GM19328 (cell line): ENCODE measurements around the gene MT1F.

Experiments
- ATAC-seq: cut with Tn5 transposase; IDR thresholded peaks from one replicate; pipeline ENCODE4 v1.9.1; 2021; ENCODE audit warnings: mild to moderate bottlenecking, moderate library complexity; ENCODE audit not compliant: unreplicated experiment

MT1F gene

DNA sequence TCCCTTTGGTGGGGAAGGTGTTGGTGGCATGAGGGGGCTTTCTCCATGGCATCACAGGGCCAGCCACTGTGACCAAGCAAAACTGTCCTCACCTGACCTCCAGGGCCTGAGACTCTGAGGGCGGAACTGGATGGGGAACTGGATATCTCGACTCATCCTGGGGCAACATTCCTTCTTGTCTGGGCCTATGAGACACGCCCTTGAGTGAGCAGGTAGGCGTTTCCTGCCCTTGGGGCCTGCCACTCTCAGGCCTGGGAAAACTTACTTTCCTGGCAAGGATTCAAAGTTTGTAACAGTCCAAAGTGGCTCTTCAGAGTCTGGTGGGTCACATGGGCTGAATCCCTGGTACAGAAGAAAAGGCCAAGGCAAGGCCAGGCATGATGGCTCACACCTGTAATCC, 34.1 kb downstream of the MT1F start:
- no peak for ATAC-seq

DNA sequence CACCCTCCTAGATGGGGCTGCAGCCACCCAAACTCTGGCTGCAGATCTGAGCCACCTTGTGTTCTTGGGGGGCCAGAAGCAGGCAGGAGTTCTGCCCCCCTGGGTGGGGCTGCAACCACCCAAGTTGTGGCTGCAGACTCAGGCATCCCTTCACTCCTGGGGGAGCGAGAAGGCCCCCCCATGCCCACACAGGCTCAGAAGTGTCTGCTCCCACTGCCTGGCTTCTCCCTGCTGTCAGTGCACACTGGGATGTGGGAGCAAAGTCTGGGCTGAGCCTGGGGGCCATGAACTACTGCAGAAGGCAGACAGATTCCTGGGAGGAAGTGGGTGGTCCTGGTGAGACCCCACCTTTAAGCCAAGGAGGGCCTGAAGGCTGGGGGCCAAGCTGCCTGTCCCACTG, 37.5 kb downstream of the MT1F start:
- ATAC-seq = no peak

DNA sequence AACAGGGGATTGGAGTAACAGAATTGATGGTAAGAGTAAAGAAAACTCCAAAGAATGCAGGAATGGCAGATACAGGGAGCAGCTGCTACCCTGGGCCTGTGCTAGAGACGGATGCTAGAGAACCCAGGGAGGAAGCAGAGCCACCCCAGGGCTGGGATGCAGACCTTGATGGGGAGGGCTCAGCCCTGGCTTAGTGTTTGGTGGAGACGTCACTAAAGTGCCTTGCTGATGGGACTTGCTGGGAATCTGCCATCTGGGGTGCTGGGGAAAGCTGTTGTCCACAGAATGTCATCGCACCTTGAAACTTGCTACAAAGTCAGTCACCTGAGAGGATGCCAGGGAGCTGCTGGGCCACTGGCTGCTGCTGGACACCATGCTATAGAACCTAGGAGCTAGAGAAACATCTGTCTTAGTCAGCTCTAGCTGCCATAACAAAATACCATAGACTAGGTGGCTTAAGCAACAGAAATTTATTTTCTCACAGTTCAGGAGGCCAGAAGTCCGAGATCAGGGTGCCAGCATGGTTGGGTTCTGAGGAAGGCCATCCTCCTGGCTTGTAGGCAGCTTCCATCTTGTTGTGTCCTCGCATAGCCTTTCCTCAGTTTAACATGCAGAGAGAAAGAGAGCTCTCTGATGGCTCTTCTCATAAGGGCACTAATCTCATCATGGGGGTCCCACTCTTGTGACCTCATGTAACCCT, 39.8 kb downstream of the MT1F start:
- no peak for ATAC-seq

DNA sequence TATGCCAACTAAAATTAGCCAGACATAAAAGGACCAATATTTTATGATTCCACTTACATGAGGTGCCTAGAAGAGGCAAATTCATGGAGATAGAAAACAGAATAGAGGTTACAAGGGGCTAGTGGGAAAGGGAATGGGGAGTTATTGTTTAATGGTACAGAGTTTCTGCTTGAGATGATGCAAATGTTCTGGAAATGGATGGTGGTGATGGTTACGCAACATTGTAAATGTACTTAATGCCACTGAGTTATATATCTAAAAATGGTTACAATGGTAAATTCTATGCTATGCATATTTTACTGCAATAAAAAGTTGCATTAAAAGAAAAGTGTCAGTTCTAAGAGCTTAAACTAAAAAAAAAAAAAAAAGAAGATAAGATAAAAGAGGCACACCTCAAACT, 42.4 kb downstream of the MT1F start:
- ATAC-seq = no peak

DNA sequence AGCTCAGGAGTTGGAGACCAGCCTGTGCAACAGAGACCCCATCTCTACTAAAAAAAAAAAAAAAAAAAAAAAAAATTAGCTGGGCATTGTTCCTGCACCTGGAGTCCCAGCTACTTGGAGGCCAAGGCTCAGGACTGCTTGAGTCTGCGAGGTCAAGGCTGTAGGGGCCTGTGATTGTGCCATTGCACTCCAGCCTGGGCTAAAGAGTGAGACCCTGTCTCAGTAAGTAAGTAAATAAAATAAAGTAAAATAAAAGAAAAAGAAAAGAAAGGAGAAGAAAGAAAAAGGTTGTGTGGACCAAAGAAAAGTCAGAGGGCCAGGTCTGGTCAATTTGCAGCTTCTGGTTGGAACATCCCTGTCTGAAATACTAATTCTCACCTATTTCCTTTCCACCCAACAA, 42.9 kb downstream of the MT1F start:
- ATAC-seq = no peak

DNA sequence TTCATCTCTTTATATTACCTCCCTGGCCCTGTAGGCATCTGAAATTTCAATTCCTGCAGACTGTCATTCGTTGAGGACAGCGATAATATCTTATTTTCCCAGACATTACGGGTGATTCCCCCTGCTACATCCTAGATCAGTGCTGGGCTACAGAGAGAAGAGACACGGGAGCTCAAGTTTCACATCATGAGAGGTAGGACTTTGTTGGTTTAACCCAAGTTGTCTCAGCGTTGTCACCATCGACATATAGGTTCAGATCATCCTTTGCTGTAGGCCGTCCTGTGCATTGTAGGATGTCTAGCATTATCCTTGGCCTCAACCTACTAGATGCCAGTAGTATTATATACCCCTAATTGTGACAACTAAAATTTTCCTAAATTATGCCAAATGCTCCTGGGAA, 43.8 kb downstream of the MT1F start:
- no peak for ATAC-seq

DNA sequence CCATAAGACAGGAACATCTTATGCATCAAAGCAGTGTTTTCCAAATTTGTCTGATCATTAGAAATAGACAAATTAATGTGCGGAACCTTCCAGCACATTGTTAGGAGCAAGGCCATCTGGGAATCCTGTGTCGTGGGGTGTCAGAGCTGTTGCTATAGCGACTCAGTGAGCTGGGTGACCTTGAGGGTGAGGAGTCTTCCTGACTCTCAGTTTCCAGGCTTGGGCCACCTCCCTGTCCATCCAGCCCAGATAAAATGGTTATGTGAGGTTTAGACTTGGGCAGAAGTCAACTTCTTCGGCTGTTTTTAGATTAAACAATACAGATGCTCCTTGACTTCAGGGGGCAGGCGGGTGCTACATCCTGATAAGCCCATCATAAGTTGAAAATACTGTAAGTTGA, 45.1 kb downstream of the MT1F start:
- ATAC-seq = no peak
